Measurements from ENCODE around the gene NKAIN4.

- TF ChIP-seq CTCF (IDR thresholded peaks at IDR 0.05): no peak
- TF ChIP-seq ZFX (IDR thresholded peaks at IDR 0.05; ENCODE audit: borderline replicate concordance): no peak
These were observed 6.3 kb upstream of the NKAIN4 start for GRCh38 chr20:63260521-63260920.

Data from 22Rv1 (cell line).